OCI-M1 (cell line): Measurements from ENCODE around the gene SCARB1.
A peak's percentile ranks its signal among the peaks of the same experiment; 100 is the strongest.

Experiments
- DNase-seq: peaks from one replicate; lab custom pipeline; 2025; lab: John Stamatoyannopoulos, UW

SCARB1 gene

GRCh38 chr12:124760560-124760959, 103.1 kb downstream of the SCARB1 start:
- no peak for DNase-seq

GRCh38 chr12:124759841-124760503, 103.7 kb downstream of the SCARB1 start:
- DNase-seq: no peak

DNA sequence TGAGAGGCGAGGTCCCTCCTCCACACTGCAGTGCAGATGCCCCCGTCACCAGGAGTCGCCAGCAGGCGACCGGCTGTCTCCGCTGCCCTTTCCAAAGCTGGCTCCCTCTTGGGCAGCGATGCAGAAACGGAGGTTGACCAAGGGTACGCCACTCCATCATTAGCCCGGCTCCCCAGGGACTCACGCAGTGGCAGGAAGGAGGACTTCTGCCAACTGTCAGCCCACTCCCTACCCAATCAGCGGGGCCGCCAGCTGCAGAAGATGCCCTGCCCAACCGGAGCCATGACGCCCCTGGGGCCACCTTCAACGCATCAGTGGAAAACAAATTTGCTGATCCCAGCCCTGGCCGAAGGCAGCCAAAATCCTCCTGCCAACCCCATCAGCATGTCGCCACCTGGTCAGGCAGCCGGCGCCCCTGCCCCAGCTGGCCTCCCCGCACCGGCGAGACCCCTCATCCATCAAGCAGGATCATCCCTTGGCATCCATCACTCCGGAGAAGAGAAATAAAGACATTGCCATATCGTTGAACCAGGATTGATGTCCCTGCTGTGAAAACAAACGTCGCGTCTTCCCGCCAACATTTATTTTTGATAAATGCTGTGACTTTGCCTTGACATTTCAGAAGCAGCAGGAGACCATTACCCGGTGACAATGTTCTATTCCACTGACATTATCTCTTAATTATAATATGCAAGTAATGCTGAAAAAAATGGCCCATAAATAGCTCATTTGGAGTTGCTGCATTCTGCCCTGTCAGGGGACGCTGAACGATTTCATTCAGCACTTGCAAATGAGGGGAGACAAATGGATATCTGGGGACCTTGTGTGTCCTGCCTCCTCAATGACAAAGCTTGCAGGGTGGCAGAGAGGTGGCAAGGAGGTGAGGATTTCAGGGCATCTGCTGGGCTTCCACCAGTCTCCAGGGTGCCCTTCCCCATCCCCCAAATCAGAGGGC, 105.1 kb downstream of the SCARB1 start:
- DNase-seq: no peak

DNA sequence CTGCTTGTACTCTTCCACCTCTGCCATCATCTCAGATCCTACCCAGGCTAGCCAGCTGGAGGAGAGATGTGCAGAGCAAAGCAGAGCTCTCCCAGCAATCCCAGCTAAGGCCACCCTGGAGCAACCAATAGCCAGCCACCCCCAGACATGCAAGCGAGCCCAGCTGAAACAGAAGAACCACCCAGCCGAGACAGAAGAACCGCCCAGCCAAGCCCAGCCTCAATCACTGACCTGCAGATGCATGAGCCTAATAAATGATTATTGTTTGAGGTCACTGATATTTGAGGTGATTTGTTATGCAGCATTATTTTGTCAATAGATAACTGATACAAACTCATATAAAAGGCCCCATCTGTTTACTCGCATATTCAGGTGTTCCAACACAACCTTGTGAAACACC, 106.3 kb downstream of the SCARB1 start:
- DNase-seq: no peak

- no peak for DNase-seq
Observed at GRCh38 chr12:124756760-124757159, 106.9 kb downstream of the SCARB1 start.

DNA sequence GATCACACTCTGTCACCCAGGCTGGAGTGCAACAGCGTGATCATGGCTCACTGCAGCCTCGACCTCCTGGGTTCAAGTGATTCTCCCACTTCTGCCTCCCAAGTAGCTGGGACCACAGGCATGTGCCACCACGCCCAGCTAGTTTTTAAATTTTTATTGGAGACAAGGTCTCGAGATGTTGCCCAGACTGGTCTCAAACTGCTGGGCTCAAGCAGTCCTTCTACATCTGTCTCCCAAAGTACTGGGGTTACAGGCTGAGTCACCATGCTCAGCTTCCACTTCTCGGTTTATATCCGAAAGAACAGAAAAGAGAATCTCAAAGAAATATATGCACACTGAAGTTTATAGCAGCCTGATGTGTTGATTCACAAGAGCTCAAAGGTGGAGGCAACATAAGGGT, 107.5 kb downstream of the SCARB1 start:
- DNase-seq: no peak

GRCh38 chr12:124755801-124756148, 107.9 kb downstream of the SCARB1 start:
- DNase-seq: no peak

DNA sequence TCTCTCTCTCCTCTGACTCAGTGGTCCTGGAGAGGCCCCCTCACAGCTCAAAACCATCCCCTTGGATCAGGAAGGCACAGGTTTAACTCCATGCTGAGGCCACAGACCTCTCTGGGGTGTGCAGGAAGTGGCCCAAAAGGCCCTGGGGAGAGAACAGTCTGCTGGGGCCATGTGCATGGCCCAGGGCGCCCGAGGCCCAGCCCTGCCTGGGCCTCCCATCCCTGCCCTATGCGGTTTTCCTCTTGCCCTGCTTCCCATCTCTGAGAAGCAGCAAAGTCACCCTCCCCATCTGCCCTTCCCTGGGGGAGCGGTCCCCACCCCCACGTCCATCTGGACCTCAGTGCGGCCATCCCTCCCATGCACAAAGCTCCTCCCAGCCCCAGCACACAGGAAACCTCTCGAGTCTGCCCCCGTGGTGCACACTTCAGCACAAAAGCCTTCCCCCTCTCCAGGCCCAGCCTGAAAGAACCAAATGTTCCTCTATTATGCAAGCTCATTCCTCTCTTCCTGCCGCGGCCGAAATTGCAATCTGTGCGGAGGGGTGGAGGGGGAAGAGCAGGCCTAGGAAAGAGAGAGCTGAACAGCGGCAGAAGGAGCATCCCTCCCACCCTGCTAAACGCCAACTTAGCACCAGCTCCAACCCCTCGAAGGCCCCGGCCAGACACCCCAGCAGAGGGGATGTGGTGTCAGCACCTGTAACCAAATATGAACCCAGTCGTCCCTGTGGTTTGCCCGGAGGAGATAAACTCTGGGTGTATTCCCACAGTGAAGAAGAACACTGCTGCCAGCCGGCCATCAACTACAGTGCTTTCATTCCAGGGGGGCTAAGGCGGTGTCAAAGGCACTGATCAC, 108.5 kb downstream of the SCARB1 start:
- DNase-seq: peak; percentile 52

GRCh38 chr12:124754491-124754890, 109.2 kb downstream of the SCARB1 start:
- DNase-seq: no peak

DNA sequence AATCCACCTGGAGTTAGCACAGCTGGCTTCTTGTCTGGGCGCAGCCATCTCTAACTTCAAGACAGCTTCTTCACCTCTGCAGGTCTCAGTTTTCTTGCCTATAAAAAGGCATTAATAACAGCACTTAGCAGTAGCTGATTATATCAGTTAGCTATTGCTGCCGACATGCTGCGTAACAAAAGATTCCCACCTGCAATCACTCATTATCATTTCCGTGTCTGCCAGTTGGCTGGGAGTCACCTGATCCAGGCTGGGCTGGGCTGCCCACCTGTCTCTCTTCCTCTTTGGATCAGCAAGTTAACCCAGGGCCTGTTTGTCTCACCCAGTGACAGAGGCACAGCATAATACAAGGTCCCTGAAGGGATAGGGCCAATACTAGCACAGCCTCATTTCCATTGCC, 109.7 kb downstream of the SCARB1 start:
- DNase-seq: no peak

GRCh38 chr12:124753228-124753591, 110.5 kb downstream of the SCARB1 start:
- DNase-seq: no peak

DNA sequence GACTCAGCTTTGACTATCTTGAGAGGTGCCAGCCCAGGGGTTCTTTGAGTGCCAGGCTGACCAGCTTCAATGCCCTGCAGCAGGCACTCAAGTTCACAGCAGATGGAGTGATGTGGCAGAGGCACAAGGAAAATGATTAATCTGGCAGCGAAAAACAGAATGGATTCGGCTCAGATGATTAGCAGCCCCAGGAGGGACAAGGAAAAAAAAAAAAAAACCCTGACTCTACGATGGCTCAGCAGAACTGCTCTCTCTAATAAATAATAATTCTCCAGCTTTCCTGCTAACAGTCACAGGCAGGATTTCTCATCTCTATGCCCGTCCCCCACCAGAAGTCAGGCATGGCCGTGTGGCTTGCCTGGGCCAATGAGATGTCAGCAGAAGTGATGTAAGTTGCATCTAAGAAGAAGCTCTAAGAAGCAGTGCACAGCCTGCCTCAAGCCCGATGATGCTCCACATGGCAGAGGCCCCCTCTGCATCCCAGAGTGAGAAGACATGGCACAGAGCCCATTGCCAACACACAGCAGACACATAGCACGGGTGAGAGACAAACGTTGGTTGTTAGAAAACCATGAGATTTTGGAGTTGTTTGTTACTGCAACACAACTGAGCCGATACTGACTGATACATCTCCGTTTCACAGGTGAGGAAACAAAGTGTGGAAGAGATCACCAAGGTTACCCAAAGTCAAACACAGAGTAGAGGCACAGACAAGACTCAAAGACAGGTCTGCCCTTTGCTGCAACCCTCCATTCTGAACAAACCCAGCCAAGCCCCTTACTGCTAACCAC, 111.0 kb downstream of the SCARB1 start:
- DNase-seq: no peak

DNA sequence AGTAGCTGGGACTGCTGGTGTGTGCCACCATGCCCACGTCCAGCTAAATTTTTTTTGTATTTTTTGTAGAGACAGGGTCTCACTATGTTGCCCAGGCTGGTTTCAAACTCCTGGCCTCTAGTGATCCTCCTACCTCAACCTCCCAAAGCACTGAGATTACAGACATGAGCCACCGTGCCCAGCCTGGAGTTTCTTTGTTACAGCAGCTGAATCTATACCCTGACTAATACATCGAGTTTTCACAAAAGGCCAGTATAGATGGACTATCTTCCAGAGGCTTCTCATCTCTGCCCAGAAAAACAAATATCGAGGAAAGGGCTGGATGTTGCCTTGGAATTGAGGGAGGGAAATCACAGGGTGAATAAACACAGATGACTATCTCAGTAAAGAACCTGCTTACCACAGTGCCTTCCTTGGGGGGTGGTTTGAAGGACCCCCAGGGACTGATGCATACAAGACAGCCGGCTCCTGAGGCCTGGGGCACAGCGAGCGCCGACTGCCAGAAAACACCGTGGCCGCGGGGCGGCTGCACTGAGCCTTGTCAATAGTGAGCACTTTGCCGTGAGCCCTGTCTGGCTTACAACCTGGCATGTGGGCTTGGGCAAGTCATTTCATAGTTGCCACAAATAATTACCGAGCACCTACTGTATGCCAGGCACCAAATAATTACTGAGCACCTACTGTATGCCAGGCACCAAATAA, 111.9 kb downstream of the SCARB1 start:
- DNase-seq: no peak

DNA sequence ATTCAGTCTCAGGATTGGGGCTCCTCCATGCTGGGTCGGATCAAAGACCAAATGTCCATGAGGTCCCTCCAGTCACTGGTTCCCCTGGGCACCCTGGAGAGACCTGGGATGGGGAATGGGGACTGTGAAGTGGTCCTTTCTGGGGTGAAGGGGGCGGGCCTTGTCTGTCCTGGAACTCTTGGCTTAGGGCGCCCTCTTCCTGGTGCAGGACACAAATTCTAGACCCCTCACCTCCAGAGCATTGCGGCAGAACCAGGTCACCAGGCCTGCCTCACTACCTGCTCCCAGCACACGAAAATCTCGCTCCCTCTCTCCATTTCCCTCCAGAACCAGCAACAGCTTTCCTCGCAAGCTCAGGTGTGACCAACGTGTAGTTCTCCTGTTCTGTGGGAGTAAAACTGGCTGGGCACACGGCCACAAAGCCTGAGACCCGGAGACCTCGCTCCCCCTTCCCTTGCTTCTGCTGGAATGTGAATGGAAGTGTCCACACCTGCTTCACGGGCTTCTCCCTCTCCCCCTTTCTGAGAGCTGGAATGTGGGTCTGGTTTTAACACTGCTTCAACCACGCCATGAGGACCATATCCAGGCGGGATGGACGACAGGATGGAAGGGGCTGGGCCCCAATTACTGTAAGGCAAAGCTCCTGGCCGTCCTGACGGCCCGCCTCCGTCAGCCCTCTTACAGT, 112.7 kb downstream of the SCARB1 start:
- DNase-seq: no peak

DNA sequence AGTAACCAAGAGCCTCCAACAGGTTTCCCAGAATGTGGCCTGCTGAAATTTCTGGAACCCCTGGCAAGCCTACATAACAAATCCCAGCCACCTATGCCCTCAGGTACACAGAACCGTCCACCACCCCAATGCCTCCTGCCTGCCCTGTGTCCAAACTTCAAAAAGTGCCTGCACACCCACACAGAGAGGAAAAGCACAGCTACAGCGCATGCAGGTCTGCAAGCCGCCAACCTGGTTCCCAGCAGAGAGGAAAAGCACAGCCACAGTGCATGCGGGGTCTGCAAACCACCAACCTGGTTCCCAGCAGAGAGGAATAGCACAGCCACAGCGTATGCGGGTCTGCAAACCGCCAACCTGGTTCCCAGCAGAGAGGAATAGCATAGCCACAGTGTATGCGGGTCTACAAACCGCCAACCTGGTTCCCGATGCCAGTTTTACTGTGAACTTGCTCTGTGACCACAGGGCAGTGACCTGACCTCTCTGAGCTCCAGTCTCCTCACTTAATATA, 113.5 kb downstream of the SCARB1 start:
- DNase-seq: no peak

DNA sequence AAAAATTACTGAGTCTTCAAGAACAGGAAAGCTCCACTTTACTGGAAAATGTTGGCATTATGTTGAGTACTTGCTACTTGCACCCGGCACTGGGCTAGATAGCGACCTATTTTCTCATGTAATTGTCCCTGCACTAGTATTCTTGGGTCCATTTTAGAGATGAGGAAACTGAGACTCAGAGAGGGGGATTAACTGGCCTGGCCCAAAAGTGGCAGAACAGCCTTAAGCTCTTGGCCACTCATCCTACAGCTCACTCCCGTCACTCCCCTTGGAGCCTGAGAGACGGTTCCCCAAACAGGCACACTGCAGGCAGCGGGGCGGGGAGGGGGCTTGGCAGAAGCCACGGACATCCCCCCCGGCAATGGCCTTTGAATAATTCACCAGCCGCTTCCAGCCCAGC, 113.9 kb downstream of the SCARB1 start:
- DNase-seq: no peak

GRCh38 chr12:124747426-124748161, 116.1 kb downstream of the SCARB1 start:
- peak; percentile 19 for DNase-seq

- no peak for DNase-seq
Observed at GRCh38 chr12:124746649-124747425, 116.8 kb downstream of the SCARB1 start.
